K562 (cell line): Measurements from ENCODE around the gene TSPAN32. TPM values are rescaled to one million over a fixed set of nuclear protein-coding genes. Genes with fewer than 3 reads are reported as not detected.
A peak's percentile ranks its signal among the peaks of the same experiment; 100 is the strongest.

ENCODE experiments used
- CBFA2T3 ChIP-seq: fragments of 450-650 bp; IDR thresholded peaks from 2 replicates; pipeline ENCODE4 v1.6.1; 2017
- DACH1 ChIP-seq: fragments of 450-650 bp; IDR thresholded peaks from 2 replicates; pipeline ENCODE4 v1.6.1; 2018; ENCODE audit not compliant: partially characterized antibody
- GABPB1 ChIP-seq: sonication (generic); formaldehyde crosslinking; IDR thresholded peaks from 2 replicates; pipeline ENCODE4 v1.8.0; 2022; ENCODE audit warnings: mild to moderate bottlenecking, missing genetic modification reagents
- POLR2AphosphoS2 ChIP-seq: IDR thresholded peaks from 2 replicates; pipeline ENCODE4 v1.6.1; 2012; ENCODE audit warnings: low read length, improper control_type of control experiment
- ZNF143 ChIP-seq: sonication (generic); formaldehyde crosslinking; IDR thresholded peaks from 2 replicates; pipeline ENCODE4 v1.9.0; 2022; ENCODE audit warnings: mild to moderate bottlenecking, missing genetic modification reagents
- ZNF184 ChIP-seq: sonication (generic); formaldehyde crosslinking; IDR thresholded peaks from 2 replicates; pipeline ENCODE4 v1.5.0; 2020; ENCODE audit warnings: missing genetic modification reagents
- ZNF23 ChIP-seq: fragments of 250-450 bp; sonication (Bioruptor Pico); IDR thresholded peaks from 2 replicates; pipeline ENCODE4 v1.4.0; 2020; ENCODE audit warnings: mild to moderate bottlenecking
- polyA plus RNA-seq, 8 experiments: library from polyadenylated mRNA; depleted of rRNA in 4 of 8; stranded (reverse) in 5 of 8; unstranded in 3 of 8; fragments of >200 nt; fragmentation: Nextera tagmentation in 2 of 8; fragmentation: Illumina TruSeq in 1 of 8; extraction: Ambion mirVana in 2 of 8; extraction: Trizol in 1 of 8; gene quantifications; 2 replicates each; pipeline versions ENCODE4 v1.2.1 to v1.2.3, GENCODE V29; 2011 to 2014; ENCODE audit warnings: inconsistent platforms in 1 of 8, missing spikeins in 1 of 8
- total RNA-seq, 7 experiments: library from RNA; depleted of rRNA in 6 of 7; stranded (reverse); fragments of >200 nt in 6 of 7; fragmentation: Illumina TruSeq in 2 of 7; extraction: Trizol in 2 of 7; gene quantifications; 2 replicates each; pipeline versions ENCODE4 v1.2.1 to v1.2.3, GENCODE V29; 2011 to 2021; ENCODE audit warnings: low replicate concordance in 1 of 7
- TF ChIP-seq, protein P1 (sequence below), 2 experiments: fragments of 450-650 bp in 1 of 2; sonication (generic) in 1 of 2; formaldehyde crosslinking in 1 of 2; IDR thresholded peaks; 2 replicates each; pipeline versions ENCODE4 v1.7.1 to v1.9.0; 2016 to 2022; ENCODE audit warnings: inconsistent platforms in 1 of 2, mild to moderate bottlenecking in 1 of 2, missing genetic modification reagents in 1 of 2
- TF ChIP-seq, protein P2 (sequence below): sonication (generic); formaldehyde crosslinking; IDR thresholded peaks from 2 replicates; pipeline ENCODE4 v1.8.0; 2022; ENCODE audit warnings: missing genetic modification reagents, mild to moderate bottlenecking, borderline replicate concordance
- TF ChIP-seq, protein P3 (sequence below): sonication (generic); formaldehyde crosslinking; IDR thresholded peaks from 2 replicates; pipeline ENCODE4 v1.8.0; 2022; ENCODE audit warnings: mild to moderate bottlenecking, missing genetic modification reagents, borderline replicate concordance

The TSPAN32 gene
- total and polyA plus RNA-seq, 9 of the 15 experiments (the other 6 are each of a cell fraction or from before 2014, with no cell fraction given), result 0.21 to 7.3 (median 2.6) TPM

DNA sequence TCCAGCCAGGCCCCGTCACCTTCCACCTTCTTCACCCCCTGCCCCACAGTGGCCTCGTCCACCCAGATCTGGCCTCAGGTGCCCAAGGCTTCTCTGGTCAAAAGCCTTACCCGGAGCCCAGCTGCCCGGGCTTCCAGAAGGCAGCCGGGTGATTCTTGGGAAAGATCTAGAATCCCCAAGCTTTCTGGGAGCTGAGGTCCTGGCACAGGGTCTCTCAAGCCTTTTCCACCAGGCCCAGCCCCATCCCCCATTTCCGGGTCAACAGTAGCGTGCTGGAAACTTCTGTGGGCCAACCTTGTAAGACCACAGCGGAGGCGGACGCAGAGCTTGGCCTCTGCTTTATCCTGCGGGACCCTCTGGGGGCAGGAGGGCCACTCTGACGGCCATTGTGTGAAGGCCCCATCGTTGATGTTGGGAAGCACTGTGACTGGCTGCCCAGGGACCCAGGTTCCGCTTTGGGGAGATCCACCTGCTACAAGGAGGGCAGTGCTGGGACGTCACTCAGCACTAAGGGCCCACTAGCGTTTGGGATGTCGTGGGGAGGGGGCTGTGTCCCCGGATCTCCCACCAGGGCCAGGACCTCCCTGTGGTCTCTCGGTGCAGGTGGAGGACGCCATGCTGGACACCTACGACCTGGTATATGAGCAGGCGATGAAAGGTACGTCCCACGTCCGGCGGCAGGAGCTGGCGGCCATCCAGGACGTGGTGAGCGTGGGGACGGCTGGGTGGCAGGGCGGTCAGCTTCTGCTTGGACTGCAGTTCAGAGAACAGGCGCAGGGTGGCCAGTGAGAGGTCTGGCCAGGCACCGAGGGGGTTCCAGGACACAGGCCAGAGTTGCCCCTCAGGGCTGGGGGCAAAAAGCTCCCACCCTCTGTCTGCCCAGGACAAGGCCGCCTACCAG, 11.5 kb downstream of the TSPAN32 start (continued):
- TF ChIP-seq, protein P1, sequence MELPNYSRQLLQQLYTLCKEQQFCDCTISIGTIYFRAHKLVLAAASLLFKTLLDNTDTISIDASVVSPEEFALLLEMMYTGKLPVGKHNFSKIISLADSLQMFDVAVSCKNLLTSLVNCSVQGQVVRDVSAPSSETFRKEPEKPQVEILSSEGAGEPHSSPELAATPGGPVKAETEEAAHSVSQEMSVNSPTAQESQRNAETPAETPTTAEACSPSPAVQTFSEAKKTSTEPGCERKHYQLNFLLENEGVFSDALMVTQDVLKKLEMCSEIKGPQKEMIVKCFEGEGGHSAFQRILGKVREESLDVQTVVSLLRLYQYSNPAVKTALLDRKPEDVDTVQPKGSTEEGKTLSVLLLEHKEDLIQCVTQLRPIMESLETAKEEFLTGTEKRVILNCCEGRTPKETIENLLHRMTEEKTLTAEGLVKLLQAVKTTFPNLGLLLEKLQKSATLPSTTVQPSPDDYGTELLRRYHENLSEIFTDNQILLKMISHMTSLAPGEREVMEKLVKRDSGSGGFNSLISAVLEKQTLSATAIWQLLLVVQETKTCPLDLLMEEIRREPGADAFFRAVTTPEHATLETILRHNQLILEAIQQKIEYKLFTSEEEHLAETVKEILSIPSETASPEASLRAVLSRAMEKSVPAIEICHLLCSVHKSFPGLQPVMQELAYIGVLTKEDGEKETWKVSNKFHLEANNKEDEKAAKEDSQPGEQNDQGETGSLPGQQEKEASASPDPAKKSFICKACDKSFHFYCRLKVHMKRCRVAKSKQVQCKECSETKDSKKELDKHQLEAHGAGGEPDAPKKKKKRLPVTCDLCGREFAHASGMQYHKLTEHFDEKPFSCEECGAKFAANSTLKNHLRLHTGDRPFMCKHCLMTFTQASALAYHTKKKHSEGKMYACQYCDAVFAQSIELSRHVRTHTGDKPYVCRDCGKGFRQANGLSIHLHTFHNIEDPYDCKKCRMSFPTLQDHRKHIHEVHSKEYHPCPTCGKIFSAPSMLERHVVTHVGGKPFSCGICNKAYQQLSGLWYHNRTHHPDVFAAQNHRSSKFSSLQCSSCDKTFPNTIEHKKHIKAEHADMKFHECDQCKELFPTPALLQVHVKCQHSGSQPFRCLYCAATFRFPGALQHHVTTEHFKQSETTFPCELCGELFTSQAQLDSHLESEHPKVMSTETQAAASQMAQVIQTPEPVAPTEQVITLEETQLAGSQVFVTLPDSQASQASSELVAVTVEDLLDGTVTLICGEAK (IDR thresholded peaks at IDR 0.05), result no peak
- TF ChIP-seq, protein P1 (CRISPR knock-in tag; IDR thresholded peaks at IDR 0.05), result no peak
- TF ChIP-seq ZNF23 (CRISPR knock-in tag) (no peak), POLR2AphosphoS2 (no peak), GABPB1 (CRISPR knock-in tag) (peak; percentile 21; the same call in 1 of the 2 replicates), ZNF143 (CRISPR knock-in tag) (no peak), ZNF184 (CRISPR knock-in tag) (no peak; the same call in 1 of the 2 replicates), CBFA2T3 (no peak), DACH1 (no peak)
- TF ChIP-seq, protein P2, sequence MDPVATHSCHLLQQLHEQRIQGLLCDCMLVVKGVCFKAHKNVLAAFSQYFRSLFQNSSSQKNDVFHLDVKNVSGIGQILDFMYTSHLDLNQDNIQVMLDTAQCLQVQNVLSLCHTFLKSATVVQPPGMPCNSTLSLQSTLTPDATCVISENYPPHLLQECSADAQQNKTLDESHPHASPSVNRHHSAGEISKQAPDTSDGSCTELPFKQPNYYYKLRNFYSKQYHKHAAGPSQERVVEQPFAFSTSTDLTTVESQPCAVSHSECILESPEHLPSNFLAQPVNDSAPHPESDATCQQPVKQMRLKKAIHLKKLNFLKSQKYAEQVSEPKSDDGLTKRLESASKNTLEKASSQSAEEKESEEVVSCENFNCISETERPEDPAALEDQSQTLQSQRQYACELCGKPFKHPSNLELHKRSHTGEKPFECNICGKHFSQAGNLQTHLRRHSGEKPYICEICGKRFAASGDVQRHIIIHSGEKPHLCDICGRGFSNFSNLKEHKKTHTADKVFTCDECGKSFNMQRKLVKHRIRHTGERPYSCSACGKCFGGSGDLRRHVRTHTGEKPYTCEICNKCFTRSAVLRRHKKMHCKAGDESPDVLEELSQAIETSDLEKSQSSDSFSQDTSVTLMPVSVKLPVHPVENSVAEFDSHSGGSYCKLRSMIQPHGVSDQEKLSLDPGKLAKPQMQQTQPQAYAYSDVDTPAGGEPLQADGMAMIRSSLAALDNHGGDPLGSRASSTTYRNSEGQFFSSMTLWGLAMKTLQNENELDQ (CRISPR knock-in tag), result no peak
- TF ChIP-seq, protein P3, sequence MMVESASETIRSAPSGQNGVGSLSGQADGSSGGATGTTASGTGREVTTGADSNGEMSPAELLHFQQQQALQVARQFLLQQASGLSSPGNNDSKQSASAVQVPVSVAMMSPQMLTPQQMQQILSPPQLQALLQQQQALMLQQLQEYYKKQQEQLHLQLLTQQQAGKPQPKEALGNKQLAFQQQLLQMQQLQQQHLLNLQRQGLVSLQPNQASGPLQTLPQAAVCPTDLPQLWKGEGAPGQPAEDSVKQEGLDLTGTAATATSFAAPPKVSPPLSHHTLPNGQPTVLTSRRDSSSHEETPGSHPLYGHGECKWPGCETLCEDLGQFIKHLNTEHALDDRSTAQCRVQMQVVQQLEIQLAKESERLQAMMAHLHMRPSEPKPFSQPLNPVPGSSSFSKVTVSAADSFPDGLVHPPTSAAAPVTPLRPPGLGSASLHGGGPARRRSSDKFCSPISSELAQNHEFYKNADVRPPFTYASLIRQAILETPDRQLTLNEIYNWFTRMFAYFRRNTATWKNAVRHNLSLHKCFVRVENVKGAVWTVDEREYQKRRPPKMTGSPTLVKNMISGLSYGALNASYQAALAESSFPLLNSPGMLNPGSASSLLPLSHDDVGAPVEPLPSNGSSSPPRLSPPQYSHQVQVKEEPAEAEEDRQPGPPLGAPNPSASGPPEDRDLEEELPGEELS (CRISPR knock-in tag), result no peak
